ENCODE results near the gene PARD6B.
"Not testable (repeated sequence)": the region's sequence is repeated elsewhere in the genome, so short reads cannot be mapped to it uniquely, and the experiment has no call there.

The PARD6B gene

GRCh38 chr20:50704514-50704913 lies 26.9 kb upstream of the PARD6B start:
- no peak for DNase-seq

GRCh38 chr20:50704971-50705370 lies 26.4 kb upstream of the PARD6B start:
- DNase-seq: no peak

GRCh38 chr20:50708845-50709635 lies 22.3 kb upstream of the PARD6B start:
- no peak for DNase-seq

- DNase-seq: no peak
Observed at GRCh38 chr20:50709636-50709973, 21.8 kb upstream of the PARD6B start.

GRCh38 chr20:50710492-50711063 lies 20.8 kb upstream of the PARD6B start:
- DNase-seq: no peak

- no peak for DNase-seq
Observed at GRCh38 chr20:50711113-50711825, 20.1 kb upstream of the PARD6B start.

- DNase-seq: no peak
Observed at GRCh38 chr20:50712771-50713656, 18.4 kb upstream of the PARD6B start.

- DNase-seq: no peak
Observed at GRCh38 chr20:50713657-50714101, 17.7 kb upstream of the PARD6B start.

- not testable (repeated sequence) for DNase-seq
Observed at GRCh38 chr20:50714426-50714825, 17.0 kb upstream of the PARD6B start.

GRCh38 chr20:50715694-50716093 lies 15.7 kb upstream of the PARD6B start:
- DNase-seq: no peak

GRCh38 chr20:50716518-50716917 lies 14.9 kb upstream of the PARD6B start:
- no peak for DNase-seq

- DNase-seq: no peak
Observed at GRCh38 chr20:50717312-50717711, 14.1 kb upstream of the PARD6B start.

- DNase-seq: no peak
Observed at GRCh38 chr20:50717974-50718761, 13.2 kb upstream of the PARD6B start.

- no peak for DNase-seq
Observed at GRCh38 chr20:50719328-50719727, 12.1 kb upstream of the PARD6B start.

- DNase-seq: no peak
Observed at GRCh38 chr20:50720026-50720425, 11.4 kb upstream of the PARD6B start.

- DNase-seq: no peak
Observed at GRCh38 chr20:50720582-50720981, 10.8 kb upstream of the PARD6B start.

GRCh38 chr20:50721881-50722281 lies 9.5 kb upstream of the PARD6B start:
- DNase-seq: no peak

- no peak for DNase-seq
Observed at GRCh38 chr20:50722424-50723155, 8.8 kb upstream of the PARD6B start.

- DNase-seq: no peak
Observed at GRCh38 chr20:50723672-50724071, 7.7 kb upstream of the PARD6B start.

GRCh38 chr20:50724112-50724725 lies 7.2 kb upstream of the PARD6B start:
- DNase-seq: no peak
